Breast epithelium (tissue), 3 donors: ENCODE data around the gene PPOX.

Source experiments
- POLR2AphosphoS5 ChIP-seq, 3 donors: sonication (generic); formaldehyde crosslinking; IDR thresholded peaks; one replicate each; pipeline ENCODE4 v1.6.1; 2017; ENCODE audit warnings: antibody characterized with exemption in 3 of 3
- TF ChIP-seq, protein P1 (sequence below), 3 donors: fragments of 450-650 bp; IDR thresholded peaks; one replicate each; pipeline ENCODE4 v1.5.1; 2016 to 2017; ENCODE audit warnings: antibody characterized with exemption in 3 of 3, mild to moderate bottlenecking in 3 of 3, moderate library complexity in 3 of 3

DNA sequence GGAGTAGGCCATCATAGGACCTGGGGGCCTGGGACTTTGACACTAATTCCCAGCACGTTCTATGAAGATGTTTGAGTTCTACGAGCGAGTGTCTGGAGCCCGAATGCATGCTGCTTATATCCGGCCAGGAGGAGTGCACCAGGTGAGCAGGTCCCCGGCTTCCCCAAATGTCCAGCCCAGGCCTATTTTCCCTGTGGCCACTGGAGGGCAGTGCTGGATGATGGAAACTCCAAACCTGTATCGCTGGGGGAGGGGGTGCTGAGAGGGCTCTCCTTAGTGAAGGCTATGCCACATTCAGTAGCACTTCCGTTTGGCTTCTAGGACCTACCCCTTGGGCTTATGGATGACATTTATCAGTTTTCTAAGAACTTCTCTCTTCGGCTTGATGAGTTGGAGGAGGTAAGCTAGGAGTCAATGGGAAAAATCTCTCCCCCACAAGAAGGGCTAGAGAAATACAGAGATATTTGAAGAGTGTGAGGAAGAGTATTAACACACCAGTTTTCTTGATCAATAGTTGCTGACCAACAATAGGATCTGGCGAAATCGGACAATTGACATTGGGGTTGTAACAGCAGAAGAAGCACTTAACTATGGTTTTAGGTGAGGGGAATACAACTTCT is 43.7 kb downstream of the PPOX start:
- peak in 1 of 3 donors; percentile 8 for TF ChIP-seq POLR2AphosphoS5 (IDR thresholded peaks at IDR 0.05)
- TF ChIP-seq, protein P1, sequence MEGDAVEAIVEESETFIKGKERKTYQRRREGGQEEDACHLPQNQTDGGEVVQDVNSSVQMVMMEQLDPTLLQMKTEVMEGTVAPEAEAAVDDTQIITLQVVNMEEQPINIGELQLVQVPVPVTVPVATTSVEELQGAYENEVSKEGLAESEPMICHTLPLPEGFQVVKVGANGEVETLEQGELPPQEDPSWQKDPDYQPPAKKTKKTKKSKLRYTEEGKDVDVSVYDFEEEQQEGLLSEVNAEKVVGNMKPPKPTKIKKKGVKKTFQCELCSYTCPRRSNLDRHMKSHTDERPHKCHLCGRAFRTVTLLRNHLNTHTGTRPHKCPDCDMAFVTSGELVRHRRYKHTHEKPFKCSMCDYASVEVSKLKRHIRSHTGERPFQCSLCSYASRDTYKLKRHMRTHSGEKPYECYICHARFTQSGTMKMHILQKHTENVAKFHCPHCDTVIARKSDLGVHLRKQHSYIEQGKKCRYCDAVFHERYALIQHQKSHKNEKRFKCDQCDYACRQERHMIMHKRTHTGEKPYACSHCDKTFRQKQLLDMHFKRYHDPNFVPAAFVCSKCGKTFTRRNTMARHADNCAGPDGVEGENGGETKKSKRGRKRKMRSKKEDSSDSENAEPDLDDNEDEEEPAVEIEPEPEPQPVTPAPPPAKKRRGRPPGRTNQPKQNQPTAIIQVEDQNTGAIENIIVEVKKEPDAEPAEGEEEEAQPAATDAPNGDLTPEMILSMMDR (IDR thresholded peaks at IDR 0.05), result peak; percentile 54 to 88 (median 85)
